Activated B cell treated with CpG ODN at 0.5 μM for 24 hours (primary cell): ENCODE data around the gene SDC1. TPM values are rescaled to one million over a fixed set of nuclear protein-coding genes. Genes with fewer than 3 reads are reported as not detected.

ENCODE experiments used
- ATAC-seq: fragments of 200-7000 bp; cut with Tn5 transposase; one replicate; pipeline ENCODE4 v1.10.0; 2021; ENCODE audit warnings: low read depth, mild to moderate bottlenecking, moderate library complexity
- CTCF ChIA-PET: fragments of 350-600 bp; sonication (Branson Sonifier 250); formaldehyde crosslinking; loops from one replicate; lab custom pipeline; 2021; ENCODE audit warnings: antibody characterized with exemption; lab: Charles Lee
- POLR2A ChIA-PET: fragments of 350-600 bp; sonication (Branson Sonifier 250); formaldehyde crosslinking; loops from one replicate; lab custom pipeline; 2021; ENCODE audit warnings: antibody characterized with exemption; lab: Charles Lee
- DNase-seq: peaks from one replicate; pipeline ENCODE4 v3.0.0; 2022
- H3K27ac Mint-ChIP-seq: one replicate; pipeline ENCODE4 v1.8.0; 2020; ENCODE audit warnings: mixed read lengths
- H3K27me3 Mint-ChIP-seq: one replicate; pipeline ENCODE4 v1.8.0; 2021; ENCODE audit warnings: mixed read lengths
- H3K36me3 Mint-ChIP-seq: one replicate; pipeline ENCODE4 v1.8.0; 2021; ENCODE audit warnings: low read depth, mixed read lengths
- H3K4me1 Mint-ChIP-seq: one replicate; pipeline ENCODE4 v1.8.0; 2021; ENCODE audit warnings: mixed read lengths
- H3K4me3 Mint-ChIP-seq: one replicate; pipeline ENCODE4 v1.8.0; 2020; ENCODE audit warnings: mild to moderate bottlenecking, mixed read lengths
- H3K9me3 Mint-ChIP-seq: one replicate; pipeline ENCODE4 v1.8.0; 2020; ENCODE audit warnings: mixed read lengths
- CTCF ChIP-seq: fragments of 200-600 bp; IDR thresholded peaks from one replicate; pipeline ENCODE4 v1.8.0; 2022; ENCODE audit warnings: antibody characterized with exemption, mild to moderate bottlenecking
- intact Hi-C: fragments of 100-400 bp; cut with micrococcal nuclease; formaldehyde crosslinking; loops from one replicate; pipeline ENCODE4 v1.15.1; 2024
- total RNA-seq: library from RNA; stranded (reverse); gene quantifications from 2 replicates; pipeline ENCODE4 v1.2.3, GENCODE V29; 2022

The SDC1 gene
- total RNA-seq, 1 donor from 2014 or later, result not detected

DNA sequence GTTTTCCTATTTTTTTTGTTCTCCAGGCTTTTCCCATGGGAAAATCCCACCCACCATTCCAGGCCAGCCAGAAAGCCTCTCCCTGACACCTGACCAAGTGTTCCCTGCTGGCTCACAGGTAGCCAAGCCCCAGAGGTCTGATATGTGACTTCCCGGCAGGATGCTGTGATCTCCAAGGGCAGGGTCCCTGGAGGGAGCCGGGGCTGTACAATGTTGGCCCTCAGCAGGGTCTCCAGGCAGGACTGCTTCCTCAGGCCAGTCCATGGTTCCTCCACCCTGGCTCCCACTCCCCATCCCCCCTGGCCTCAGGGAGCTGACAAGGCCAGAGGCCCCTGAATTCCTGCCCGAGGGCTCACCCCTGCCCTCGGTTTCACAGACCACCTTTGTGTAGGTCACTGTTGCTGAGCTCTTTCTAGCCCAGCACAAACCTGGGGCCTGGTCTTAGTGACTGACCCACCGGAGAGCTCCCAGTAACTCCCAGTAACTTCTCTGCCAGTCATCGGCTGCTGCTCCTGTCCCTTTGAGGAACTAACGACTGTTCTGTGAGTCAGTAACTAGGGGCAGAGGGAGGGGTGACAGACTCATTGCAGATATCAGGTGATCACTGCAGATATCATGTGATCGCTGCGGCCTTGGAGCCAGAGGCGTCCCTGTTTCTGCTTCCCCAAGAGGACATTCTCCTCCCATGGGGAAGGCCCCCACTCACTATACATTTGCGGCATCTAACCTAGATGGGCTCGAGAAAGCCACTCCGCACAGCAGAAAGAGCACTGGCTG is 38.7 kb downstream of the SDC1 start:
- Mint-ChIP-seq H3K4me3 (no peak overlapping the region), H3K27me3 (peaks cover 4% of the 10 kb centered on the region), H3K4me1 (no peaks in the 10 kb centered on the region), H3K9me3 (no peaks in the 10 kb centered on the region), H3K36me3 (no peaks in the 10 kb centered on the region), H3K27ac (no peak overlapping the region)
- ChIA-PET CTCF (no interaction called here), POLR2A (no interaction called here)
- ATAC-seq (no peak), DNase-seq (no peak)
- intact Hi-C loops, result no loop called here
- TF ChIP-seq CTCF, result no peak

DNA sequence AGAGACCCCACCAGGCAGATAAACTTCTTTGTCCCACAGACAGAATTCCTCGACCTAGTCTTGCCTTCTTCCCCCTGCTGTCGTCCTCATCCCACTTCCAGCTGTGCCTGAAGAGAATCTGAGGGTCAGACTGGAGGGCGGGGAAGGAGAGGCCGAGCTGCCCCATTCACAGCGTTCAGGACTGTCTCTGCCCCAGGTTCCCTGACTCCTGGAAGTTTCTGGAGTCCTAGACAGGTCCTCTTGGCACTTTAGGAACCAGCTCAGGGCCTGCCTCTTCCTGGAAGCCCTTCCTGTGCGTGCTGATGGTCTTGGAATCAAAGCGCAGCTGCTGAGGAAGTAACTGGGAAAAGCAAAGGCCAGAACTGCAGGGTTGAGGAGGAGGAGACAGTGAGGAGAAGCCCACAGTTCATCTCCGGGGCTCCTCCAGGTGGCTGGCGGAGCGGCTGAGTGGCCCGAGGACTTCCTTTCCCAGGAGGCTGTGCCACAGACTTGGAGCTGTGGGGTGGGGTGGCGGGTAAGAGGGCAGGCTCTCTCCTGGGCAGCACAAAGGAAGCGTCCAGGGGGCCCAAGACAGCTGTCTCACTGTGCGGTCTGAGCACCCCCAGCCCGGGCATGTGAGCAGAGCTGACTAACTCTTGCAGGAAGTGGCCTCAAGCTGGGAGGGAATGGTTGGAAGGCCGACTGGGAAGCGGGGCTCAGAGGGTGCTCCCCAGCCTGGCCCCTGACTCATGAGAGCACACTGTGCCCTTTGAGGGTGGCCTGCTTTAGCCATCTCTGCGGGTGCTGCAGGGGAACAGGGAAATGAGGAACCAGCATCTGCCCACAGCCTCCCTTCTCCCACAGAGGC is 39.5 kb downstream of the SDC1 start:
- H3K36me3 Mint-ChIP-seq, result no peaks in the 10 kb centered on the region
- ATAC-seq (no peak), DNase-seq (no peak)
- H3K4me3 Mint-ChIP-seq, result no peak overlapping the region
- H3K27me3 Mint-ChIP-seq, result peaks cover 4% of the 10 kb centered on the region
- intact Hi-C loops, result no loop called here
- no peaks in the 10 kb centered on the region for H3K4me1 Mint-ChIP-seq
- no peaks in the 10 kb centered on the region for H3K9me3 Mint-ChIP-seq
- no peak for TF ChIP-seq CTCF
- H3K27ac Mint-ChIP-seq, result no peak overlapping the region
- ChIA-PET CTCF (no interaction called here), POLR2A (no interaction called here)

- H3K4me1 Mint-ChIP-seq, result no peaks in the 10 kb centered on the region
- intact Hi-C loops, result no loop called here
- no peaks in the 10 kb centered on the region for H3K9me3 Mint-ChIP-seq
- ATAC-seq (no peak), DNase-seq (no peak)
- ChIA-PET CTCF (no interaction called here), POLR2A (no interaction called here)
- no peak overlapping the region for H3K27ac Mint-ChIP-seq
- TF ChIP-seq CTCF, result no peak
- H3K4me3 Mint-ChIP-seq, result no peak overlapping the region
- H3K36me3 Mint-ChIP-seq, result no peaks in the 10 kb centered on the region
- peaks cover 4% of the 10 kb centered on the region for H3K27me3 Mint-ChIP-seq
Measured at GRCh38 chr2:20184067-20184938, 40.6 kb downstream of the SDC1 start.

GRCh38 chr2:20183373-20183772 is 41.6 kb downstream of the SDC1 start:
- Mint-ChIP-seq H3K27me3 (peaks cover 4% of the 10 kb centered on the region), H3K4me3 (no peak overlapping the region), H3K9me3 (no peaks in the 10 kb centered on the region), H3K4me1 (no peaks in the 10 kb centered on the region), H3K27ac (no peak overlapping the region), H3K36me3 (no peaks in the 10 kb centered on the region)
- POLR2A ChIA-PET, result no interaction called here
- no peak for DNase-seq
- no peak for TF ChIP-seq CTCF
- CTCF ChIA-PET, result no interaction called here
- no peak for ATAC-seq
- intact Hi-C loops, result no loop called here
